GM21786 (cell line): ENCODE data around the gene TTL.
"Not testable (repeated sequence)": the region's sequence is repeated elsewhere in the genome, so short reads cannot be mapped to it uniquely, and the experiment has no call there.

Experiments
- ATAC-seq: cut with Tn5 transposase; IDR thresholded peaks from one replicate; pipeline ENCODE4 v1.9.1; 2021; ENCODE audit not compliant: unreplicated experiment

Gene TTL

GRCh38 chr2:112481528-112482233 is at the start of gene TTL:
Gene TTL, plus strand, starts transcription at chr2:112482156. Its CDS starts 189 bp downstream, at chr2:112482345.
- ATAC-seq: peak; percentile 52

- ATAC-seq: not testable (repeated sequence)
Measured at GRCh38 chr2:112432390-112432734, 49.6 kb upstream of the TTL start.

DNA sequence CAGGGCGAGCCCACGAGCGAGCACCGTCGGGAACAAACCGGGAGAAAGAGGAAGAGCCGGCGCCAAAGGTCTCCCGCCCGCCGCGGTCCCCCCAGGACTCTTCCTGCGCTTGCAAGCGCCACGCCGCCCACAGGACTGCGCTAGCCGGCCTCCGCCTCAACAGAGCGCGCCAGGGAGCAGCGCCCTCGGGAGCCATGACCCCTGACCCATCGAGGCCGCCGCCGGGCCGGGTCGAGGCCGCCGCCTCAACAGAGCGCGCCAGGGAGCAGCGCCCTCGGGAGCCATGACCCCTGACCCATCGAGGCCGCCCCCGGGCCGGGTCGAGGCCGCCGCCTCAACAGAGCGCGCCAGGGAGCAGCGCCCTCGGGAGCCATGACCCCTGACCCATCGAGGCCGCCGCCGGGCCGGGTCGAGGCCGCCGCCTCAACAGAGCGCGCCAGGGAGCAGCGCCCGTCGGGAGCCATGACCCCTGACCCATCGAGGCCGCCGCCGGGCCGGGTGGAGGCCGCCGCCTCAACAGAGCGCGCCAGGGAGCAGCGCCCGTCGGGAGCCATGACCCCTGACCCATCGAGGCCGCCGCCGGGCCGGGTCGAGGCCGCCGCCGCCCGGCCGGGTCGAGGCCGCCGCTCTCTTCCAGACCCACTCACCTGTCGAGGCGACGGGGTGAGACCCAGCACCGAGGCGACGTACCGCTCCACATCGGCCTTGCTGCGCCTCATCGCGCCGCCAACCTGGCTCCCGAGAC is 49.0 kb upstream of the TTL start:
- peak; percentile 38 for ATAC-seq

- peak; percentile 97 for ATAC-seq
Measured at GRCh38 chr2:112433480-112433879, 48.5 kb upstream of the TTL start, which contains the start of gene RGPD8. Gene RGPD8, minus strand, starts transcription at chr2:112433645. Its CDS starts 192 bp downstream, at chr2:112433453.

- ATAC-seq: no peak
Measured at GRCh38 chr2:112433932-112434730, 47.8 kb upstream of the TTL start.

DNA sequence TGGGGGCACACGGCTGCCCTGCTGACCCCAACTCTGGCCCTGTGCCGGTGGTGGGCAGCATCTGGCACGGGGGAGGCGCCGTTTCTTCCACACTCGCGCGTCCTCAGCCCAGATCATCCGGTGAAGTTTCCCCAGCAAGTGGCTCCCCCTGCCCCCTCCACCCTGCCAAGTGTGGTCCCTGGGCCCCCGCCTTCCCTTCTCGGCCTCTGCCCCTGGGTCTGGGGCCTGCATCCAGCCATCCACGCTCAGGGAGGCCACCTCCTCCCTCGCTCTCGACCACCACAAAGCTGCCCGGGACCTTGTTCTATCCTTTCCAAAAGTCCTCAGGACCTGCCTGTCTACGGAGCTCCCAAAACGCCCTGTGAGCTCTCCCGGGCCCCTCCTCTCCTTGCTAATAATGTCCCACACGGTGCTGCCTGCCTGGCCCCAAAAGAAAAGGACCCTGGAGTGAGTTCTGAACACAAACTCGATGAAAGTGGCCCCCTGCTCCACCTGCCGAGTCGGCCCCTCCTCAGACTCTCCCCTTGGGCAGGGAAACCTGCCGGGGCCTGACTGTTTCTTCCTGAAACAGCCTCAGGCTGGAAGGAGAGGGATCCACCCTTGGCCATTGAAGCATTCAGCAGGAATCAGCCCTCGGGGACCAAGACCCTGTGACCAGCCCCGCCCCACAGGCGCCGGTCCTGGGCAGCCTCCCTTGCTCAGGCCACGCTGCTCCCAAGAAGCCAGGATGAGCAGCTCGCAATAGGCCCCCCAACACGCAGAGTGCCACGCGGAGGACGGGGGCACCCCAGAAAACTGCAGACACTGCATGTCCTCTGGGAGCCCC is 46.9 kb upstream of the TTL start:
- not testable (repeated sequence) for ATAC-seq

DNA sequence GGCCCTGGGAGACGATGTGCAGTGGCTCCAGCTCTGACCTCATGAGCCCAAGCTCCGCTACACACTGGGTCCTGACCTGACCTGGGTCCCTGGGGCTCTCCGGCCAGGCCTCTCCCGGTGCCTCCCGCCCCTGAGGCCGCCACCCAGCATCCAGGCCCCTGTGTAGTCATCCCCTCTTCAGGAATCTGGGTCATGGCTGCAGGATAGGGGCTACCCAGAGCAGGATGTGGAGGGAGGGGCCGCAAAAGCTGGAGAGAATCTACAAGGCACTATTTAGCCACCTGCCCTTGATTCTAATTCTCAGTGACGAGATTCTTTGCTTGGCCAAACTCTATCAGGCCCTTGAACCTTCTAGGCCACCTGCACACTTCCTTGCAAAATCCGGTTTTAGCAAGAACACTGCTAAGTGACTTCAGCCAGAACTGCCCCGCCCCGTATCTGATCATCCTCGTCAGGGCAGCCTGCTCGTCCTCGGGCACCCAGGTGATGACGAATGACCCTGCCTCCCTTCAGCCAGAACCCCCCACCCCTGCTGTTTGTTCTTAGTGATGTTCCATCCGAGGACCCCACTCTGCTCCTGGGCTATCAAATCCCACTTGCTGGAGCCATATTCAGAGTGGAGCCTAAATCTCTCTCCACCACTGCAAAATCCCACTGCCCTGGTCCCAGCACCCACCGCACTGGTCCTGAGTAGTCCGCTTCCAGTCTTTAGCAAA is 46.1 kb upstream of the TTL start:
- not testable (repeated sequence) for ATAC-seq

DNA sequence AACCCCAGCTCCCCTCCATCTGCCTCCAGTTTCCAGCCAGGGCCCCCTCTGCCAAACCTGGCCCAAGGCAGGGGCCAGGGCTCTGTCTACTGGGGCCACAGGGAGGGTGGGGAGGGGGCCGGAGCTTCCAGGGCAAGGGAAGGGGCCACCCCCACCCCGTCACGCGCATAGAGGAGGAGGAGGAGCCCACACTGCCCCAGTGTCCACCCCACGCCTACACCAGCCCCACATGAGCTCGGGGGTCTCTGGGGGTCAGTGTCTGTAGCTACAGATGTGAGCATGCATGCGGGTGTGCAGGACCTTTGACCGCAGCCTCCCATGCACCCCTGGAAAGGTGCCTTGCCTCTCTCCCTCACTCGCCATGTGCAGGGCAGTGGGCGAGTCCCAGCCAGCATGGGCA is 45.0 kb upstream of the TTL start:
- ATAC-seq: not testable (repeated sequence)

DNA sequence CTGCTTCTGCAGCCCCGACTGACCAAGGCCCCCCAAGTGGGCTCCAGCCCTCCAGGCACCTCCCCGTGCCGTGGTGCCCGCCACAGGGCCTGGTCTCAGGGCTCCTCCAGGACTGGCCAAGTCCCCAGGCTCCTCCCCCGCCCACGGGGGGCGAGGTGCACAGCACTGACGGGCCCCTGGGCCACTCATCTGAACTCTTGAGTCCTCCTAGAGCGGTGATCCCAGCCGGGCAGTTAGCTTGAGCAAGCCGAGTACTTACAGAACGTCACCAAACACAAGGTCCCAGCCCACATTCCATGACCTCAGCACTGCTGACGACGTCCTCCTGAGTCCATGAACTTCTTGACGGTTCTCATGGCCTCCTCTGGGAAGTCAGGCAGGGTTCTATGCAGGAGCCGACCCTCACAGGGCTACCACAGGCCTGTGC is 44.5 kb upstream of the TTL start:
- not testable (repeated sequence) for ATAC-seq

- ATAC-seq: not testable (repeated sequence)
Measured at GRCh38 chr2:112438603-112439261, 43.2 kb upstream of the TTL start.

- not testable (repeated sequence) for ATAC-seq
Measured at GRCh38 chr2:112444256-112444655, 37.7 kb upstream of the TTL start.

GRCh38 chr2:112449854-112450253 is 32.1 kb upstream of the TTL start:
- no peak for ATAC-seq

DNA sequence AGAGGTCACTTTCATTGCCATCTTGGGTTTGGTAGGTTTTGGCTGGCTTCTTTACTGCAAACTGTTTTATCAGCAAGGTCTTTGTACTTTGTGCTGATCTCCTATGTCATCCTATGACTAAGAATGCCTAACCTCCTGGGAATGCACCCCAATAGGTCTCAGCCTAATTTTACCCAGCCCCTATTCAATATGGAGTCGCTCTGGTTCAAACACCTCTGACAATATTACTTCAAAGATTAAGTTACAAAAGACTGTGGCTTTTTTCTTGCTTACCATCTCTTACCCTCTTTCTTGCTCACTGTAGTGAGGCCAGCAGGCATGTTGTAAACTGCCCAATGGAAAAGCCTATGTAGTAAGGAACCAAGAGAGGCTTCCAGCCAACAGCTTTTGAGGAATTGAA is 30.6 kb upstream of the TTL start:
- no peak for ATAC-seq

- no peak for ATAC-seq
Measured at GRCh38 chr2:112454586-112454985, 27.4 kb upstream of the TTL start.

GRCh38 chr2:112459372-112459771 is 22.6 kb upstream of the TTL start:
- ATAC-seq: no peak

- ATAC-seq: no peak
Measured at GRCh38 chr2:112462178-112462577, 19.8 kb upstream of the TTL start.

DNA sequence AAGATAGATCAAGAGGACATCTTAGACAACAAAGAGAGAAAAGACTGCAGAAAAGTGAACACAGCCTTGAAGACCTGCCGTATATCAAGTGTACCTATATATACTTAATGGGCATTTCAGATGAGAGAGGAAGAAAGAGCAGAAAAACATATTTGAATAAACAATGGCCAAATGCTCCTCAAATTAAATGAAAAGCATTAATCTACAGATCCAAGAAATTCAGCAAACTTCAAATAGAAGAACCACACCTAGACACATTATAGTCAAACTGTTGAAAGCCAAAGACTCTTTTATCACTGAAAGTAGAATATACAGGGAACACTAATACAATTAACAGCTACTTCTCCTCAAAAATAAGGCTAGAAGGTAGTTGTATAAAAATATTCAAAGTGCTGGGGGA is 18.7 kb upstream of the TTL start:
- ATAC-seq: no peak

- no peak for ATAC-seq
Measured at GRCh38 chr2:112465382-112465781, 16.6 kb upstream of the TTL start.

- no peak for ATAC-seq
Measured at GRCh38 chr2:112472547-112473263, 9.3 kb upstream of the TTL start.
